H1 (cell line): ENCODE results near the gene KANTR. TPM values are rescaled to one million over a fixed set of nuclear protein-coding genes. Genes with fewer than 3 reads are reported as not detected.

Experiments
- MAFK ChIP-seq: IDR thresholded peaks from 2 replicates; pipeline ENCODE4 v1.6.1; 2012; ENCODE audit warnings: low read depth, mild to moderate bottlenecking, improper control_type of control experiment, low read length
- TAF1 ChIP-seq: IDR thresholded peaks from 2 replicates; pipeline ENCODE4 v1.6.1; 2011; ENCODE audit warnings: mild to moderate bottlenecking, low read depth, low read length
- polyA plus RNA-seq, 7 experiments: library from polyadenylated mRNA; depleted of rRNA in 3 of 7; stranded (reverse) in 5 of 7; unstranded in 2 of 7; fragments of >200 nt in 5 of 7; fragments of 200-250 nt in 2 of 7; gene quantifications; 1 replicate in 5 of 7; 2 replicates in 1 of 7; 4 replicates in 1 of 7; pipeline versions ENCODE4 v1.2.1 to v1.2.3, GENCODE V29; 2011 to 2013; ENCODE audit warnings: missing spikeins in 2 of 7, mixed read lengths in 2 of 7
- total RNA-seq: library from RNA; stranded (reverse); fragmentation: NEBNext Ultra II Directional; extraction: Animal tissue kit (Norgen Biotek cat#: 25700); gene quantifications from 2 replicates; pipeline ENCODE4 v1.2.1, GENCODE V29; 2021
- TF ChIP-seq, protein P1 (sequence below): fragments of 300-600 bp; sonication (generic); IDR thresholded peaks from 2 replicates; pipeline ENCODE4 v1.7.1; 2012; ENCODE audit warnings: low read length, moderate library complexity, mild to moderate bottlenecking, inconsistent platforms; ENCODE audit not compliant: insufficient replicate concordance
- TF ChIP-seq, protein P2 (sequence below): IDR thresholded peaks from 2 replicates; pipeline ENCODE4 v1.6.1; 2011; ENCODE audit warnings: low read length, improper control_type of control experiment

The KANTR gene
- total and polyA plus RNA-seq, 2 of the 8 experiments (the other 6 are each of a cell fraction or from before 2014, with no cell fraction given) = 7.7 to 9.5 TPM

DNA sequence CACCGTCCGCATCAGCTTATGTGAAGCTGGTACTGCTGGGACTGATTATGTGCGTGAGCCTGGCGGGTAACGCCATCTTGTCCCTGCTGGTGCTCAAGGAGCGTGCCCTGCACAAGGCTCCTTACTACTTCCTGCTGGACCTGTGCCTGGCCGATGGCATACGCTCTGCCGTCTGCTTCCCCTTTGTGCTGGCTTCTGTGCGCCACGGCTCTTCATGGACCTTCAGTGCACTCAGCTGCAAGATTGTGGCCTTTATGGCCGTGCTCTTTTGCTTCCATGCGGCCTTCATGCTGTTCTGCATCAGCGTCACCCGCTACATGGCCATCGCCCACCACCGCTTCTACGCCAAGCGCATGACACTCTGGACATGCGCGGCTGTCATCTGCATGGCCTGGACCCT lies 17.3 kb upstream of the KANTR start (continued):
- TF ChIP-seq, protein P1, sequence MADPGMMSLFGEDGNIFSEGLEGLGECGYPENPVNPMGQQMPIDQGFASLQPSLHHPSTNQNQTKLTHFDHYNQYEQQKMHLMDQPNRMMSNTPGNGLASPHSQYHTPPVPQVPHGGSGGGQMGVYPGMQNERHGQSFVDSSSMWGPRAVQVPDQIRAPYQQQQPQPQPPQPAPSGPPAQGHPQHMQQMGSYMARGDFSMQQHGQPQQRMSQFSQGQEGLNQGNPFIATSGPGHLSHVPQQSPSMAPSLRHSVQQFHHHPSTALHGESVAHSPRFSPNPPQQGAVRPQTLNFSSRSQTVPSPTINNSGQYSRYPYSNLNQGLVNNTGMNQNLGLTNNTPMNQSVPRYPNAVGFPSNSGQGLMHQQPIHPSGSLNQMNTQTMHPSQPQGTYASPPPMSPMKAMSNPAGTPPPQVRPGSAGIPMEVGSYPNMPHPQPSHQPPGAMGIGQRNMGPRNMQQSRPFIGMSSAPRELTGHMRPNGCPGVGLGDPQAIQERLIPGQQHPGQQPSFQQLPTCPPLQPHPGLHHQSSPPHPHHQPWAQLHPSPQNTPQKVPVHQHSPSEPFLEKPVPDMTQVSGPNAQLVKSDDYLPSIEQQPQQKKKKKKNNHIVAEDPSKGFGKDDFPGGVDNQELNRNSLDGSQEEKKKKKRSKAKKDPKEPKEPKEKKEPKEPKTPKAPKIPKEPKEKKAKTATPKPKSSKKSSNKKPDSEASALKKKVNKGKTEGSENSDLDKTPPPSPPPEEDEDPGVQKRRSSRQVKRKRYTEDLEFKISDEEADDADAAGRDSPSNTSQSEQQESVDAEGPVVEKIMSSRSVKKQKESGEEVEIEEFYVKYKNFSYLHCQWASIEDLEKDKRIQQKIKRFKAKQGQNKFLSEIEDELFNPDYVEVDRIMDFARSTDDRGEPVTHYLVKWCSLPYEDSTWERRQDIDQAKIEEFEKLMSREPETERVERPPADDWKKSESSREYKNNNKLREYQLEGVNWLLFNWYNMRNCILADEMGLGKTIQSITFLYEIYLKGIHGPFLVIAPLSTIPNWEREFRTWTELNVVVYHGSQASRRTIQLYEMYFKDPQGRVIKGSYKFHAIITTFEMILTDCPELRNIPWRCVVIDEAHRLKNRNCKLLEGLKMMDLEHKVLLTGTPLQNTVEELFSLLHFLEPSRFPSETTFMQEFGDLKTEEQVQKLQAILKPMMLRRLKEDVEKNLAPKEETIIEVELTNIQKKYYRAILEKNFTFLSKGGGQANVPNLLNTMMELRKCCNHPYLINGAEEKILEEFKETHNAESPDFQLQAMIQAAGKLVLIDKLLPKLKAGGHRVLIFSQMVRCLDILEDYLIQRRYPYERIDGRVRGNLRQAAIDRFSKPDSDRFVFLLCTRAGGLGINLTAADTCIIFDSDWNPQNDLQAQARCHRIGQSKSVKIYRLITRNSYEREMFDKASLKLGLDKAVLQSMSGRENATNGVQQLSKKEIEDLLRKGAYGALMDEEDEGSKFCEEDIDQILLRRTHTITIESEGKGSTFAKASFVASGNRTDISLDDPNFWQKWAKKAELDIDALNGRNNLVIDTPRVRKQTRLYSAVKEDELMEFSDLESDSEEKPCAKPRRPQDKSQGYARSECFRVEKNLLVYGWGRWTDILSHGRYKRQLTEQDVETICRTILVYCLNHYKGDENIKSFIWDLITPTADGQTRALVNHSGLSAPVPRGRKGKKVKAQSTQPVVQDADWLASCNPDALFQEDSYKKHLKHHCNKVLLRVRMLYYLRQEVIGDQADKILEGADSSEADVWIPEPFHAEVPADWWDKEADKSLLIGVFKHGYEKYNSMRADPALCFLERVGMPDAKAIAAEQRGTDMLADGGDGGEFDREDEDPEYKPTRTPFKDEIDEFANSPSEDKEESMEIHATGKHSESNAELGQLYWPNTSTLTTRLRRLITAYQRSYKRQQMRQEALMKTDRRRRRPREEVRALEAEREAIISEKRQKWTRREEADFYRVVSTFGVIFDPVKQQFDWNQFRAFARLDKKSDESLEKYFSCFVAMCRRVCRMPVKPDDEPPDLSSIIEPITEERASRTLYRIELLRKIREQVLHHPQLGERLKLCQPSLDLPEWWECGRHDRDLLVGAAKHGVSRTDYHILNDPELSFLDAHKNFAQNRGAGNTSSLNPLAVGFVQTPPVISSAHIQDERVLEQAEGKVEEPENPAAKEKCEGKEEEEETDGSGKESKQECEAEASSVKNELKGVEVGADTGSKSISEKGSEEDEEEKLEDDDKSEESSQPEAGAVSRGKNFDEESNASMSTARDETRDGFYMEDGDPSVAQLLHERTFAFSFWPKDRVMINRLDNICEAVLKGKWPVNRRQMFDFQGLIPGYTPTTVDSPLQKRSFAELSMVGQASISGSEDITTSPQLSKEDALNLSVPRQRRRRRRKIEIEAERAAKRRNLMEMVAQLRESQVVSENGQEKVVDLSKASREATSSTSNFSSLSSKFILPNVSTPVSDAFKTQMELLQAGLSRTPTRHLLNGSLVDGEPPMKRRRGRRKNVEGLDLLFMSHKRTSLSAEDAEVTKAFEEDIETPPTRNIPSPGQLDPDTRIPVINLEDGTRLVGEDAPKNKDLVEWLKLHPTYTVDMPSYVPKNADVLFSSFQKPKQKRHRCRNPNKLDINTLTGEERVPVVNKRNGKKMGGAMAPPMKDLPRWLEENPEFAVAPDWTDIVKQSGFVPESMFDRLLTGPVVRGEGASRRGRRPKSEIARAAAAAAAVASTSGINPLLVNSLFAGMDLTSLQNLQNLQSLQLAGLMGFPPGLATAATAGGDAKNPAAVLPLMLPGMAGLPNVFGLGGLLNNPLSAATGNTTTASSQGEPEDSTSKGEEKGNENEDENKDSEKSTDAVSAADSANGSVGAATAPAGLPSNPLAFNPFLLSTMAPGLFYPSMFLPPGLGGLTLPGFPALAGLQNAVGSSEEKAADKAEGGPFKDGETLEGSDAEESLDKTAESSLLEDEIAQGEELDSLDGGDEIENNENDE = no peak
- TF ChIP-seq MAFK (no peak), TAF1 (no peak)
- TF ChIP-seq, protein P2, sequence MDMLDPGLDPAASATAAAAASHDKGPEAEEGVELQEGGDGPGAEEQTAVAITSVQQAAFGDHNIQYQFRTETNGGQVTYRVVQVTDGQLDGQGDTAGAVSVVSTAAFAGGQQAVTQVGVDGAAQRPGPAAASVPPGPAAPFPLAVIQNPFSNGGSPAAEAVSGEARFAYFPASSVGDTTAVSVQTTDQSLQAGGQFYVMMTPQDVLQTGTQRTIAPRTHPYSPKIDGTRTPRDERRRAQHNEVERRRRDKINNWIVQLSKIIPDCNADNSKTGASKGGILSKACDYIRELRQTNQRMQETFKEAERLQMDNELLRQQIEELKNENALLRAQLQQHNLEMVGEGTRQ = no peak
